GM18907 (cell line): ENCODE results near the gene MLXIP.
"Not testable (repeated sequence)": the region's sequence is repeated elsewhere in the genome, so short reads cannot be mapped to it uniquely, and the experiment has no call there.

ENCODE experiments used
- ATAC-seq: cut with Tn5 transposase; IDR thresholded peaks from one replicate; pipeline ENCODE4 v1.9.1; 2021; ENCODE audit warnings: mild to moderate bottlenecking, moderate library complexity; ENCODE audit not compliant: unreplicated experiment

MLXIP gene

GRCh38 chr12:122094137-122094734, 15.7 kb downstream of the MLXIP start:
- ATAC-seq, result no peak

- no peak for ATAC-seq
These were observed 16.4 kb downstream of the MLXIP start for GRCh38 chr12:122094735-122095631.

- no peak for ATAC-seq
These were observed 17.5 kb downstream of the MLXIP start for GRCh38 chr12:122096014-122096413.

- ATAC-seq, result no peak
These were observed 18.1 kb downstream of the MLXIP start for GRCh38 chr12:122096591-122097149.

GRCh38 chr12:122097584-122097926, 19.0 kb downstream of the MLXIP start:
- ATAC-seq, result no peak

- no peak for ATAC-seq
These were observed 19.6 kb downstream of the MLXIP start for GRCh38 chr12:122097927-122098756.

GRCh38 chr12:122099280-122099749, 20.8 kb downstream of the MLXIP start:
- ATAC-seq, result no peak

GRCh38 chr12:122099856-122100255, 21.3 kb downstream of the MLXIP start:
- ATAC-seq, result no peak

GRCh38 chr12:122100568-122100967, 22.0 kb downstream of the MLXIP start:
- ATAC-seq, result no peak

GRCh38 chr12:122102331-122102730, 23.8 kb downstream of the MLXIP start:
- ATAC-seq, result no peak

GRCh38 chr12:122104844-122105243, 26.3 kb downstream of the MLXIP start:
- no peak for ATAC-seq

GRCh38 chr12:122105496-122105895, 26.9 kb downstream of the MLXIP start:
- ATAC-seq, result not testable (repeated sequence)

- ATAC-seq, result no peak
These were observed 28.3 kb downstream of the MLXIP start for GRCh38 chr12:122106843-122107242.

- no peak for ATAC-seq
These were observed 28.7 kb downstream of the MLXIP start for GRCh38 chr12:122107261-122107660.

GRCh38 chr12:122111089-122111641, 32.6 kb downstream of the MLXIP start:
- ATAC-seq, result no peak

GRCh38 chr12:122116707-122117535, 38.4 kb downstream of the MLXIP start:
- ATAC-seq, result no peak

- ATAC-seq, result no peak
These were observed 39.4 kb downstream of the MLXIP start for GRCh38 chr12:122117979-122118378.

- not testable (repeated sequence) for ATAC-seq
These were observed 42.8 kb downstream of the MLXIP start for GRCh38 chr12:122121341-122121740.

GRCh38 chr12:122121745-122122144, 43.2 kb downstream of the MLXIP start:
- ATAC-seq, result no peak
